ENCODE data around the gene SF3B6. TPM values are rescaled to one million over a fixed set of nuclear protein-coding genes. Genes with fewer than 3 reads are reported as not detected.

Gene SF3B6
- total and polyA plus RNA-seq, 9 of the 15 experiments (the other 6 are each of a cell fraction or from before 2014, with no cell fraction given), result 146 to 591 (median 295) TPM

DNA sequence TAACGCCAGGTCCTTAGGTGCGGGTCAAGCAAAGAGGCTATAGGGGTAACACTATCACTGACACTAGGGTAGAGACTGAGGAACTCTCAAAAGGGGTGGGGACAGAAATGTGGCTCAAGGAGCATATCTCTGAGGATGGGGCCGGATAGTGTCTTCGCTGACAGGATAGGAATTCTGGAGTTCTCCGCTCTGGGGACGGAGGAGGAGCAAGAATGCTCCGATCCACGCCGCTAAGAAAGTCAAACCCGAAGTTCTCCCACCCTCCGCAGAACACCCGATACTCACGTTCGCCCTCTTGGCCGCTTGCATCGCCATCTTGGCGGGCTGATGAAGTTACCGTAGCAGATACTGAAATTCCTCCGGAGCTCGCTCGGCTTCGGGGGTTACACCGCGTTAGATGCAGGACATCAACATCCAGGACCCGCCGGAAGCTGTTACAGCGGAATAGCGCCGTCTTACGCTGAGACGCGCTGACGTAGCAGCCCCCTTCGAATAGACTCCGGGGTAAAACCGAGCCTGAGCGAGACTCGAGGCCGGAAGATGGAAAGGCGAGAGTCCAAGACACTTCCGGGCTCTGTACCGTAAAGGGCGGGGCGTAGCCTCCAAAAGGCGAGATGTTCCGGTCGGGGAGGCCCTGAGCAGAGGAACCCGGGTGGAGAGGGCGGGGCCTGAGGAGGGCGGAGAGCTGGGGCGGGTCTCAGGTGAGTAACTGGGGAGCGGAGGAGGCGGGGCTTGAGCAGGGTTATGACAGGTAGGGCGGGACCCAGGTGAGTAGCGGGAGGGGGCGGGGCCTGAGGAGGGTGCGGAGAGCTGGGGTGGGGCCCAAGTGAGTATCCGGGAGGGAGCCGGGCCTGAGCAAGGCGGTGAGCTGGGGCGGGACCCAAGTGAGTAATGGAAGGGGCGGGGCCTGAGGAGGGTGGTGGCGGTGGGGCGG, at the start of gene SF3B6 (continued):
- TF ChIP-seq HLTF (IDR thresholded peaks at IDR 0.05) (no peak; the same call in 1 of the 2 replicates), KLF13 (tag; IDR thresholded peaks at IDR 0.05; ENCODE audit: borderline replicate concordance, low read depth) (peak; percentile 60; the same call in 1 of the 2 replicates), KAT7 (CRISPR knock-in tag; IDR thresholded peaks at IDR 0.05; ENCODE audit: borderline replicate concordance) (0 out of 2 replicates have a peak, but pooled peaks have one; percentile 50), NEUROD1 (IDR thresholded peaks at IDR 0.05; ENCODE audit: borderline replicate concordance, low read depth, low read length, partially characterized antibody) (peak; percentile 93), KAT8 (IDR thresholded peaks at IDR 0.05; ENCODE audit: low read depth) (no peak), GTF2A2 (tag; IDR thresholded peaks at IDR 0.05) (0 out of 2 replicates have a peak, but pooled peaks have one; percentile 31), ZNF77 (CRISPR knock-in tag; IDR thresholded peaks at IDR 0.05) (no peak), ZNF699 (CRISPR knock-in tag; IDR thresholded peaks at IDR 0.05; ENCODE audit: insufficient replicate concordance) (no peak), GTF2F1 (IDR thresholded peaks at IDR 0.05; ENCODE audit: low read depth, low read length) (peak; percentile 82; the same call in 1 of the 2 replicates), ERF (CRISPR knock-in tag; IDR thresholded peaks at IDR 0.05) (no peak)
- TF ChIP-seq, protein P1, sequence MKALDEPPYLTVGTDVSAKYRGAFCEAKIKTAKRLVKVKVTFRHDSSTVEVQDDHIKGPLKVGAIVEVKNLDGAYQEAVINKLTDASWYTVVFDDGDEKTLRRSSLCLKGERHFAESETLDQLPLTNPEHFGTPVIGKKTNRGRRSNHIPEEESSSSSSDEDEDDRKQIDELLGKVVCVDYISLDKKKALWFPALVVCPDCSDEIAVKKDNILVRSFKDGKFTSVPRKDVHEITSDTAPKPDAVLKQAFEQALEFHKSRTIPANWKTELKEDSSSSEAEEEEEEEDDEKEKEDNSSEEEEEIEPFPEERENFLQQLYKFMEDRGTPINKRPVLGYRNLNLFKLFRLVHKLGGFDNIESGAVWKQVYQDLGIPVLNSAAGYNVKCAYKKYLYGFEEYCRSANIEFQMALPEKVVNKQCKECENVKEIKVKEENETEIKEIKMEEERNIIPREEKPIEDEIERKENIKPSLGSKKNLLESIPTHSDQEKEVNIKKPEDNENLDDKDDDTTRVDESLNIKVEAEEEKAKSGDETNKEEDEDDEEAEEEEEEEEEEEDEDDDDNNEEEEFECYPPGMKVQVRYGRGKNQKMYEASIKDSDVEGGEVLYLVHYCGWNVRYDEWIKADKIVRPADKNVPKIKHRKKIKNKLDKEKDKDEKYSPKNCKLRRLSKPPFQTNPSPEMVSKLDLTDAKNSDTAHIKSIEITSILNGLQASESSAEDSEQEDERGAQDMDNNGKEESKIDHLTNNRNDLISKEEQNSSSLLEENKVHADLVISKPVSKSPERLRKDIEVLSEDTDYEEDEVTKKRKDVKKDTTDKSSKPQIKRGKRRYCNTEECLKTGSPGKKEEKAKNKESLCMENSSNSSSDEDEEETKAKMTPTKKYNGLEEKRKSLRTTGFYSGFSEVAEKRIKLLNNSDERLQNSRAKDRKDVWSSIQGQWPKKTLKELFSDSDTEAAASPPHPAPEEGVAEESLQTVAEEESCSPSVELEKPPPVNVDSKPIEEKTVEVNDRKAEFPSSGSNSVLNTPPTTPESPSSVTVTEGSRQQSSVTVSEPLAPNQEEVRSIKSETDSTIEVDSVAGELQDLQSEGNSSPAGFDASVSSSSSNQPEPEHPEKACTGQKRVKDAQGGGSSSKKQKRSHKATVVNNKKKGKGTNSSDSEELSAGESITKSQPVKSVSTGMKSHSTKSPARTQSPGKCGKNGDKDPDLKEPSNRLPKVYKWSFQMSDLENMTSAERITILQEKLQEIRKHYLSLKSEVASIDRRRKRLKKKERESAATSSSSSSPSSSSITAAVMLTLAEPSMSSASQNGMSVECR (CRISPR knock-in tag; IDR thresholded peaks at IDR 0.05), result peak; percentile 60
- TF ChIP-seq, protein P2, sequence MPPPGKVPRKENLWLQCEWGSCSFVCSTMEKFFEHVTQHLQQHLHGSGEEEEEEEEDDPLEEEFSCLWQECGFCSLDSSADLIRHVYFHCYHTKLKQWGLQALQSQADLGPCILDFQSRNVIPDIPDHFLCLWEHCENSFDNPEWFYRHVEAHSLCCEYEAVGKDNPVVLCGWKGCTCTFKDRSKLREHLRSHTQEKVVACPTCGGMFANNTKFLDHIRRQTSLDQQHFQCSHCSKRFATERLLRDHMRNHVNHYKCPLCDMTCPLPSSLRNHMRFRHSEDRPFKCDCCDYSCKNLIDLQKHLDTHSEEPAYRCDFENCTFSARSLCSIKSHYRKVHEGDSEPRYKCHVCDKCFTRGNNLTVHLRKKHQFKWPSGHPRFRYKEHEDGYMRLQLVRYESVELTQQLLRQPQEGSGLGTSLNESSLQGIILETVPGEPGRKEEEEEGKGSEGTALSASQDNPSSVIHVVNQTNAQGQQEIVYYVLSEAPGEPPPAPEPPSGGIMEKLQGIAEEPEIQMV (tag; conservative IDR thresholded peaks at IDR 0.05; ENCODE audit: low read depth), result no peak
- TF ChIP-seq, protein P3, sequence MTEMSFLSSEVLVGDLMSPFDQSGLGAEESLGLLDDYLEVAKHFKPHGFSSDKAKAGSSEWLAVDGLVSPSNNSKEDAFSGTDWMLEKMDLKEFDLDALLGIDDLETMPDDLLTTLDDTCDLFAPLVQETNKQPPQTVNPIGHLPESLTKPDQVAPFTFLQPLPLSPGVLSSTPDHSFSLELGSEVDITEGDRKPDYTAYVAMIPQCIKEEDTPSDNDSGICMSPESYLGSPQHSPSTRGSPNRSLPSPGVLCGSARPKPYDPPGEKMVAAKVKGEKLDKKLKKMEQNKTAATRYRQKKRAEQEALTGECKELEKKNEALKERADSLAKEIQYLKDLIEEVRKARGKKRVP (CRISPR knock-in tag; IDR thresholded peaks at IDR 0.05), result no peak
- TF ChIP-seq, protein P4, sequence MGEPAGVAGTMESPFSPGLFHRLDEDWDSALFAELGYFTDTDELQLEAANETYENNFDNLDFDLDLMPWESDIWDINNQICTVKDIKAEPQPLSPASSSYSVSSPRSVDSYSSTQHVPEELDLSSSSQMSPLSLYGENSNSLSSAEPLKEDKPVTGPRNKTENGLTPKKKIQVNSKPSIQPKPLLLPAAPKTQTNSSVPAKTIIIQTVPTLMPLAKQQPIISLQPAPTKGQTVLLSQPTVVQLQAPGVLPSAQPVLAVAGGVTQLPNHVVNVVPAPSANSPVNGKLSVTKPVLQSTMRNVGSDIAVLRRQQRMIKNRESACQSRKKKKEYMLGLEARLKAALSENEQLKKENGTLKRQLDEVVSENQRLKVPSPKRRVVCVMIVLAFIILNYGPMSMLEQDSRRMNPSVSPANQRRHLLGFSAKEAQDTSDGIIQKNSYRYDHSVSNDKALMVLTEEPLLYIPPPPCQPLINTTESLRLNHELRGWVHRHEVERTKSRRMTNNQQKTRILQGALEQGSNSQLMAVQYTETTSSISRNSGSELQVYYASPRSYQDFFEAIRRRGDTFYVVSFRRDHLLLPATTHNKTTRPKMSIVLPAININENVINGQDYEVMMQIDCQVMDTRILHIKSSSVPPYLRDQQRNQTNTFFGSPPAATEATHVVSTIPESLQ (CRISPR knock-in tag; IDR thresholded peaks at IDR 0.05), result no peak
- TF ChIP-seq, protein P5, sequence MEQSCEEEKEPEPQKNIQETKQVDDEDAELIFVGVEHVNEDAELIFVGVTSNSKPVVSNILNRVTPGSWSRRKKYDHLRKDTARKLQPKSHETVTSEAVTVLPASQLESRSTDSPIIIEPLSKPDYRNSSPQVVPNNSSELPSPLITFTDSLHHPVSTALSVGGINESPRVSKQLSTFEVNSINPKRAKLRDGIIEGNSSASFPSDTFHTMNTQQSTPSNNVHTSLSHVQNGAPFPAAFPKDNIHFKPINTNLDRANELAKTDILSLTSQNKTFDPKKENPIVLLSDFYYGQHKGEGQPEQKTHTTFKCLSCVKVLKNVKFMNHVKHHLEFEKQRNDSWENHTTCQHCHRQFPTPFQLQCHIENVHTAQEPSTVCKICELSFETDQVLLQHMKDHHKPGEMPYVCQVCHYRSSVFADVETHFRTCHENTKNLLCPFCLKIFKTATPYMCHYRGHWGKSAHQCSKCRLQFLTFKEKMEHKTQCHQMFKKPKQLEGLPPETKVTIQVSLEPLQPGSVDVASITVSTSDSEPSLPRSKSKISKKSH (CRISPR knock-in tag; IDR thresholded peaks at IDR 0.05), result no peak

Data from K562 (cell line).